ENCODE results near the gene DIPK1C.

DNA sequence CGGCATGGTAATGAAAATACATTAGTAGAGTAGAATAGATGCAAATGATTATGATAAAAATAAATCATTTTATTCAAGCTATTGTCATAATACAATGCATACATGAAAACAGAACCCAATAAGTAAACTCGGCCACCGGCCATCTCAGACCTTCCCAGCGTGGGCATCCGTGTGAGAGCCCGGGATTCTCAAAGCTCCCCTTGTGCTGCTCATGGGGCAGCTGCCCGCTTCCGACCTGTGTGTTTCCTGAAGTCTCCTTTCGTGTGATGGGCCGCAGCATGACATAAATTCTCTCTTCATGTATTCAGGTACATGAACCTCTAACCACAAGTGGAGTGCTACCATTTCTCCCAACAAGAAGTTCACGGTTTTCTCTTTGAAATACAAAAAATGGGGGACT is 25.6 kb upstream of the DIPK1C start:
- TF ChIP-seq, protein P1, sequence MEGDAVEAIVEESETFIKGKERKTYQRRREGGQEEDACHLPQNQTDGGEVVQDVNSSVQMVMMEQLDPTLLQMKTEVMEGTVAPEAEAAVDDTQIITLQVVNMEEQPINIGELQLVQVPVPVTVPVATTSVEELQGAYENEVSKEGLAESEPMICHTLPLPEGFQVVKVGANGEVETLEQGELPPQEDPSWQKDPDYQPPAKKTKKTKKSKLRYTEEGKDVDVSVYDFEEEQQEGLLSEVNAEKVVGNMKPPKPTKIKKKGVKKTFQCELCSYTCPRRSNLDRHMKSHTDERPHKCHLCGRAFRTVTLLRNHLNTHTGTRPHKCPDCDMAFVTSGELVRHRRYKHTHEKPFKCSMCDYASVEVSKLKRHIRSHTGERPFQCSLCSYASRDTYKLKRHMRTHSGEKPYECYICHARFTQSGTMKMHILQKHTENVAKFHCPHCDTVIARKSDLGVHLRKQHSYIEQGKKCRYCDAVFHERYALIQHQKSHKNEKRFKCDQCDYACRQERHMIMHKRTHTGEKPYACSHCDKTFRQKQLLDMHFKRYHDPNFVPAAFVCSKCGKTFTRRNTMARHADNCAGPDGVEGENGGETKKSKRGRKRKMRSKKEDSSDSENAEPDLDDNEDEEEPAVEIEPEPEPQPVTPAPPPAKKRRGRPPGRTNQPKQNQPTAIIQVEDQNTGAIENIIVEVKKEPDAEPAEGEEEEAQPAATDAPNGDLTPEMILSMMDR (IDR thresholded peaks at IDR 0.05 in 2 of 3, conservative IDR thresholded peaks at IDR 0.05 in 1 of 3; ENCODE audit: borderline replicate concordance in 1 of 3, insufficient read depth in 1 of 3, low read depth in 2 of 3, low read length in 2 of 3): no peak
- TF ChIP-seq SP1 (IDR thresholded peaks at IDR 0.05; ENCODE audit: low read depth) (no peak), CBX3 (IDR thresholded peaks at IDR 0.05; ENCODE audit: low read depth) (no peak), EZH2 (IDR thresholded peaks at IDR 0.05) (no peak), RAD21 (IDR thresholded peaks at IDR 0.05; ENCODE audit: low read depth) (no peak), CEBPB (IDR thresholded peaks at IDR 0.05; ENCODE audit: low read depth) (no peak), POLR2A (IDR thresholded peaks at IDR 0.05; ENCODE audit: borderline replicate concordance, extremely low read depth, insufficient read depth, insufficient read length) (no peak), FOSL1 (IDR thresholded peaks at IDR 0.05; ENCODE audit: low read depth) (no peak), EGR1 (IDR thresholded peaks at IDR 0.05; ENCODE audit: low read depth) (no peak), ELF1 (IDR thresholded peaks at IDR 0.05; ENCODE audit: borderline replicate concordance, low read depth) (no peak), EZH2phosphoT487 (IDR thresholded peaks at IDR 0.05; ENCODE audit: borderline replicate concordance) (no peak)
- TF ChIP-seq, protein P2, sequence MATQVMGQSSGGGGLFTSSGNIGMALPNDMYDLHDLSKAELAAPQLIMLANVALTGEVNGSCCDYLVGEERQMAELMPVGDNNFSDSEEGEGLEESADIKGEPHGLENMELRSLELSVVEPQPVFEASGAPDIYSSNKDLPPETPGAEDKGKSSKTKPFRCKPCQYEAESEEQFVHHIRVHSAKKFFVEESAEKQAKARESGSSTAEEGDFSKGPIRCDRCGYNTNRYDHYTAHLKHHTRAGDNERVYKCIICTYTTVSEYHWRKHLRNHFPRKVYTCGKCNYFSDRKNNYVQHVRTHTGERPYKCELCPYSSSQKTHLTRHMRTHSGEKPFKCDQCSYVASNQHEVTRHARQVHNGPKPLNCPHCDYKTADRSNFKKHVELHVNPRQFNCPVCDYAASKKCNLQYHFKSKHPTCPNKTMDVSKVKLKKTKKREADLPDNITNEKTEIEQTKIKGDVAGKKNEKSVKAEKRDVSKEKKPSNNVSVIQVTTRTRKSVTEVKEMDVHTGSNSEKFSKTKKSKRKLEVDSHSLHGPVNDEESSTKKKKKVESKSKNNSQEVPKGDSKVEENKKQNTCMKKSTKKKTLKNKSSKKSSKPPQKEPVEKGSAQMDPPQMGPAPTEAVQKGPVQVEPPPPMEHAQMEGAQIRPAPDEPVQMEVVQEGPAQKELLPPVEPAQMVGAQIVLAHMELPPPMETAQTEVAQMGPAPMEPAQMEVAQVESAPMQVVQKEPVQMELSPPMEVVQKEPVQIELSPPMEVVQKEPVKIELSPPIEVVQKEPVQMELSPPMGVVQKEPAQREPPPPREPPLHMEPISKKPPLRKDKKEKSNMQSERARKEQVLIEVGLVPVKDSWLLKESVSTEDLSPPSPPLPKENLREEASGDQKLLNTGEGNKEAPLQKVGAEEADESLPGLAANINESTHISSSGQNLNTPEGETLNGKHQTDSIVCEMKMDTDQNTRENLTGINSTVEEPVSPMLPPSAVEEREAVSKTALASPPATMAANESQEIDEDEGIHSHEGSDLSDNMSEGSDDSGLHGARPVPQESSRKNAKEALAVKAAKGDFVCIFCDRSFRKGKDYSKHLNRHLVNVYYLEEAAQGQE (IDR thresholded peaks at IDR 0.05; ENCODE audit: low read depth): no peak
- TF ChIP-seq, protein P3, sequence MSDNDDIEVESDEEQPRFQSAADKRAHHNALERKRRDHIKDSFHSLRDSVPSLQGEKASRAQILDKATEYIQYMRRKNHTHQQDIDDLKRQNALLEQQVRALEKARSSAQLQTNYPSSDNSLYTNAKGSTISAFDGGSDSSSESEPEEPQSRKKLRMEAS (IDR thresholded peaks at IDR 0.05): no peak
- TF ChIP-seq, protein P4, sequence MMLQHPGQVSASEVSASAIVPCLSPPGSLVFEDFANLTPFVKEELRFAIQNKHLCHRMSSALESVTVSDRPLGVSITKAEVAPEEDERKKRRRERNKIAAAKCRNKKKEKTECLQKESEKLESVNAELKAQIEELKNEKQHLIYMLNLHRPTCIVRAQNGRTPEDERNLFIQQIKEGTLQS (IDR thresholded peaks at IDR 0.05): no peak
